ENCODE data around the gene PPP1R15A. TPM values are rescaled to one million over a fixed set of nuclear protein-coding genes. Genes with fewer than 3 reads are reported as not detected.

PPP1R15A gene
- total RNA-seq, 6 donors from 2014 or later, result 96.2 to 194 (median 114) TPM

DNA sequence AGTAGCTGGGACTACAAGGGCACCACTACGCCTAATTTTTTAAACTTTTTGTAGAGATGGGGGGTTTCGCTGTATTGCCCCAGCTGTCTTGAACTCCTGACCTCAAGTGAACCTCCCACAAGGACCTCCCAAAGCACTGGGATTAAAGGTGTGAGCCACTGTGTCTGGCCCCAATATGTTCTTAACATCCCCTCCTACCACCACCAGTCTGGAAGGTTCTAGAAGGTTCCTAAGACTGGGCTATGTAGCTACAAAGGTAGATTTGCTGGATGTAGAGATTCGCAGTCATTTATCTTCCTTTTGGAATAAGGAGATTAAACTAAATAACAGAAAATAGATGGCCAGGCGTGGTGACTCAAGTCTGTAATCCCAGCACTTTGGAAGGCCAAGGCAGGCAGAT lies 41.3 kb upstream of the PPP1R15A start:
- DNase-seq (no peak), ATAC-seq (ENCODE audit: low FRiP score in 2 of 2) (no peak)
- Histone ChIP-seq H3K27ac (no peak overlapping the region), H3K36me3 (peaks cover 0 to 7% (median 0%) of the 10 kb centered on the region in 4 donors), H3K27me3 (no peaks in the 10 kb centered on the region), H3K4me3 (no peak overlapping the region), H3K4me1 (peaks cover 0 to 8% (median 7%) of the 10 kb centered on the region in 4 donors), H3K9me3 (no peaks in the 10 kb centered on the region)
- TF ChIP-seq, protein P1, sequence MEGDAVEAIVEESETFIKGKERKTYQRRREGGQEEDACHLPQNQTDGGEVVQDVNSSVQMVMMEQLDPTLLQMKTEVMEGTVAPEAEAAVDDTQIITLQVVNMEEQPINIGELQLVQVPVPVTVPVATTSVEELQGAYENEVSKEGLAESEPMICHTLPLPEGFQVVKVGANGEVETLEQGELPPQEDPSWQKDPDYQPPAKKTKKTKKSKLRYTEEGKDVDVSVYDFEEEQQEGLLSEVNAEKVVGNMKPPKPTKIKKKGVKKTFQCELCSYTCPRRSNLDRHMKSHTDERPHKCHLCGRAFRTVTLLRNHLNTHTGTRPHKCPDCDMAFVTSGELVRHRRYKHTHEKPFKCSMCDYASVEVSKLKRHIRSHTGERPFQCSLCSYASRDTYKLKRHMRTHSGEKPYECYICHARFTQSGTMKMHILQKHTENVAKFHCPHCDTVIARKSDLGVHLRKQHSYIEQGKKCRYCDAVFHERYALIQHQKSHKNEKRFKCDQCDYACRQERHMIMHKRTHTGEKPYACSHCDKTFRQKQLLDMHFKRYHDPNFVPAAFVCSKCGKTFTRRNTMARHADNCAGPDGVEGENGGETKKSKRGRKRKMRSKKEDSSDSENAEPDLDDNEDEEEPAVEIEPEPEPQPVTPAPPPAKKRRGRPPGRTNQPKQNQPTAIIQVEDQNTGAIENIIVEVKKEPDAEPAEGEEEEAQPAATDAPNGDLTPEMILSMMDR (IDR thresholded peaks at IDR 0.05), result no peak
- TF ChIP-seq EP300 (IDR thresholded peaks at IDR 0.05) (no peak), POLR2A (IDR thresholded peaks at IDR 0.05) (no peak), POLR2AphosphoS5 (IDR thresholded peaks at IDR 0.05) (no peak)
- WGBS, 2 donors, result 94% methylated on average over 4 of the region's 4 CpGs

GRCh38 chr19:48833049-48833448 lies 39.2 kb upstream of the PPP1R15A start:
- ATAC-seq (ENCODE audit: low FRiP score in 2 of 2) (no peak), DNase-seq (no peak)
- Histone ChIP-seq H3K27me3 (peaks cover 0 to 3% (median 0%) of the 10 kb centered on the region in 4 donors), H3K36me3 (peaks cover 0 to 7% (median 0%) of the 10 kb centered on the region in 4 donors), H3K27ac (no peak overlapping the region), H3K9me3 (no peaks in the 10 kb centered on the region), H3K4me3 (no peak overlapping the region), H3K4me1 (peaks cover 8 to 24% (median 23%) of the 10 kb centered on the region in 4 donors)
- WGBS, 2 donors, result 69 to 78% methylated on average over 5 of the region's 5 CpGs
- no peak for TF ChIP-seq POLR2AphosphoS5 (IDR thresholded peaks at IDR 0.05)
- TF ChIP-seq EP300 (IDR thresholded peaks at IDR 0.05), result no peak
- TF ChIP-seq, protein P1 (IDR thresholded peaks at IDR 0.05), result no peak
- no peak for TF ChIP-seq POLR2A (IDR thresholded peaks at IDR 0.05)

DNA sequence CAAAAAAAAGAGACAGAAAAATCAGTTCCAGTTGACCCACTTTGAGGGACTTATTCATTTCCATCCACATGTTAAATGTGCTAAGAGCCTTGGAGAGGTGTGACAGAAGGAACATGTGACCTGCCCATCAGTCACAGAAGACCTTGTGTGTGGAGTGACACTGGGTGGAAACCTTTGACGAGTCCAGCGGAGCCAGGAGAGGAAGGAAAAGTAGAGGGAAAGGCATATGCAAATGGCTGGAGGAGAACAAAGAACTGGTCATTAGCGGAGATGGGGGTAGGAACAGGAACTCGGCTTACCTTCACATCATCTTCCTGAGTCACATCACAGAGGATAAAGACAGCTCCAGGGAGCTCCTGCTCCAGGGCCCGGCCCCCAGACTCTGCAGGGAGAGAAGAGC lies 38.2 kb upstream of the PPP1R15A start:
- TF ChIP-seq EP300 (IDR thresholded peaks at IDR 0.05) (no peak), POLR2AphosphoS5 (IDR thresholded peaks at IDR 0.05) (no peak), POLR2A (IDR thresholded peaks at IDR 0.05) (no peak)
- TF ChIP-seq, protein P1 (IDR thresholded peaks at IDR 0.05), result no peak
- no peak overlapping the region for H3K4me3 ChIP-seq
- 67 to 69% methylated on average over 5 of the region's 5 CpGs for WGBS, 2 donors

GRCh38 chr19:48835734-48836088 lies 36.5 kb upstream of the PPP1R15A start:
- peaks cover 0 to 3% (median 0%) of the 10 kb centered on the region in 4 donors for H3K27me3 ChIP-seq
- ATAC-seq (ENCODE audit: low FRiP score in 2 of 2) (peak; percentile 94 to 95), DNase-seq (peak in 1 of 2 donors; percentile 98)
- H3K27ac ChIP-seq, result peak overlapping the region; percentile 5 to 87 (median 76)
- TF ChIP-seq EP300 (IDR thresholded peaks at IDR 0.05) (no peak), POLR2AphosphoS5 (IDR thresholded peaks at IDR 0.05) (peak in 1 of 2 donors; percentile 86), POLR2A (IDR thresholded peaks at IDR 0.05) (peak in 2 of 4 donors; percentile 61 to 75)
- TF ChIP-seq, protein P1 (IDR thresholded peaks at IDR 0.05), result peak; percentile 77 to 97 (median 94)
- WGBS, 2 donors, result 4 to 7% methylated on average over 12 of the region's 12 CpGs
- H3K4me3 ChIP-seq, result peak overlapping the region in 3 of 4 donors; percentile 48 to 54 (median 53)
- peaks cover 8 to 24% (median 23%) of the 10 kb centered on the region in 4 donors for H3K4me1 ChIP-seq
- peaks cover 0 to 7% (median 0%) of the 10 kb centered on the region in 4 donors for H3K36me3 ChIP-seq
- no peaks in the 10 kb centered on the region for H3K9me3 ChIP-seq

More for the DNA sequence above, 38.2 kb upstream of the PPP1R15A start:
- ATAC-seq (ENCODE audit: low FRiP score in 2 of 2) (no peak), DNase-seq (no peak)
- H3K36me3 ChIP-seq, result peaks cover 0 to 7% (median 0%) of the 10 kb centered on the region in 4 donors
- peaks cover 0 to 3% (median 0%) of the 10 kb centered on the region in 4 donors for H3K27me3 ChIP-seq
- H3K9me3 ChIP-seq, result no peaks in the 10 kb centered on the region
- no peak overlapping the region for H3K27ac ChIP-seq
- H3K4me1 ChIP-seq, result peaks cover 8 to 24% (median 23%) of the 10 kb centered on the region in 4 donors

All from upper lobe of left lung (tissue), 6 donors.